NOMO-1 treated with dmso at 0.1 percent for 144 hours (cell line): ENCODE measurements around the gene NFIB.

ENCODE experiments used
- DNase-seq: peaks from one replicate; lab custom pipeline; 2025; ENCODE audit not compliant: unreplicated experiment; lab: John Stamatoyannopoulos, UW

Gene NFIB

GRCh38 chr9:14084867-14085266, 229.1 kb downstream of the NFIB start:
- no peak for DNase-seq

GRCh38 chr9:14083366-14083765, 230.6 kb downstream of the NFIB start:
- no peak for DNase-seq

- no peak for DNase-seq
These were observed 231.2 kb downstream of the NFIB start for GRCh38 chr9:14082732-14083131.

- no peak for DNase-seq
These were observed 232.2 kb downstream of the NFIB start for GRCh38 chr9:14081745-14082144.

- no peak for DNase-seq
These were observed 232.9 kb downstream of the NFIB start for GRCh38 chr9:14080959-14081542.

GRCh38 chr9:14079440-14079839, 234.5 kb downstream of the NFIB start:
- DNase-seq = no peak

GRCh38 chr9:14077672-14078071, 236.3 kb downstream of the NFIB start:
- DNase-seq = no peak

- DNase-seq = no peak
These were observed 238.7 kb downstream of the NFIB start for GRCh38 chr9:14075218-14075617.

- no peak for DNase-seq
These were observed 241.1 kb downstream of the NFIB start for GRCh38 chr9:14072850-14073249.

- no peak for DNase-seq
These were observed 242.5 kb downstream of the NFIB start for GRCh38 chr9:14071484-14071883.

GRCh38 chr9:14068690-14069089, 245.3 kb downstream of the NFIB start:
- no peak for DNase-seq

GRCh38 chr9:14066831-14067230, 247.1 kb downstream of the NFIB start:
- DNase-seq = no peak

- no peak for DNase-seq
These were observed 247.9 kb downstream of the NFIB start for GRCh38 chr9:14066032-14066431.

- no peak for DNase-seq
These were observed 249.0 kb downstream of the NFIB start for GRCh38 chr9:14064940-14065339.

- no peak for DNase-seq
These were observed 250.2 kb downstream of the NFIB start for GRCh38 chr9:14063756-14064155.

GRCh38 chr9:14062586-14063221, 251.2 kb downstream of the NFIB start:
- DNase-seq = no peak

GRCh38 chr9:14061936-14062585, 251.9 kb downstream of the NFIB start:
- DNase-seq = no peak

GRCh38 chr9:14058325-14058688, 255.6 kb downstream of the NFIB start:
- no peak for DNase-seq

- DNase-seq = no peak
These were observed 256.3 kb downstream of the NFIB start for GRCh38 chr9:14057368-14058324.

GRCh38 chr9:14056316-14056861, 257.6 kb downstream of the NFIB start:
- DNase-seq = no peak

- no peak for DNase-seq
These were observed 259.8 kb downstream of the NFIB start for GRCh38 chr9:14054096-14054495.
